Mesenchymal stem cell (in vitro differentiated cells and primary cell): ENCODE data around the gene RNF31.
A peak's percentile ranks its signal among the peaks of the same experiment; 100 is the strongest.

Experiments used
- DNase-seq: peaks from one replicate; pipeline ENCODE4 v3.0.0-alpha.2; 2013
- H2AFZ ChIP-seq: one replicate; pipeline ENCODE4 v1.6.1; 2013; ENCODE audit warnings: low read depth, mild to moderate bottlenecking, control low read depth, inconsistent platforms, low read length, moderate library complexity
- H2AK5ac ChIP-seq: 2 replicates; pipeline ENCODE4 v1.6.1; 2013; ENCODE audit warnings: low read length, moderate library complexity, mild to moderate bottlenecking, inconsistent platforms; ENCODE audit not compliant: severe bottlenecking
- H2BK120ac ChIP-seq: one replicate; pipeline ENCODE4 v1.6.1; 2013; ENCODE audit warnings: low read depth, mild to moderate bottlenecking, inconsistent platforms, low read length, moderate library complexity
- H2BK12ac ChIP-seq, 2 experiments: one replicate each; pipeline ENCODE4 v1.6.1; 2013; ENCODE audit warnings: inconsistent platforms in 2 of 2, low read length in 2 of 2, mild to moderate bottlenecking in 2 of 2, moderate library complexity in 2 of 2, control low read depth in 1 of 2
- H2BK15ac ChIP-seq: one replicate; pipeline ENCODE4 v1.6.1; 2013; ENCODE audit warnings: mild to moderate bottlenecking, low read depth, inconsistent platforms; ENCODE audit not compliant: poor library complexity, severe bottlenecking
- H2BK5ac ChIP-seq: 2 replicates; pipeline ENCODE4 v1.6.1; 2013; ENCODE audit warnings: low read depth, mild to moderate bottlenecking, low read length, control low read depth, inconsistent platforms; ENCODE audit not compliant: poor library complexity, severe bottlenecking
- H3K14ac ChIP-seq, 2 experiments: one replicate each; pipeline ENCODE4 v1.6.1; 2013; ENCODE audit warnings: inconsistent platforms in 2 of 2, low read length in 2 of 2, control low read depth in 1 of 2, mild to moderate bottlenecking in 1 of 2, moderate library complexity in 1 of 2
- H3K18ac ChIP-seq, 2 experiments: one replicate each; pipeline ENCODE4 v1.6.1; 2013; ENCODE audit warnings: inconsistent platforms in 2 of 2, low read length in 2 of 2, control low read depth in 1 of 2, low read depth in 1 of 2, mild to moderate bottlenecking in 1 of 2
- H3K23ac ChIP-seq, 2 experiments: one replicate each; pipeline ENCODE4 v1.6.1; 2013; ENCODE audit warnings: inconsistent platforms in 2 of 2, low read length in 2 of 2, mild to moderate bottlenecking in 2 of 2, moderate library complexity in 2 of 2, control low read depth in 1 of 2
- H3K27ac ChIP-seq: 2 replicates; pipeline ENCODE4 v1.5.1; 2013; ENCODE audit warnings: mild to moderate bottlenecking, moderate library complexity, low read length, control low read depth, inconsistent platforms; ENCODE audit not compliant: poor library complexity, severe bottlenecking
- H3K27me3 ChIP-seq, 2 experiments: 2 replicates each; pipeline versions ENCODE4 v1.6.1 to v1.7.0; 2013; ENCODE audit warnings: low read length in 2 of 2, mild to moderate bottlenecking in 2 of 2, moderate library complexity in 2 of 2, control low read depth in 1 of 2, inconsistent platforms in 1 of 2; ENCODE audit not compliant: control insufficient read depth in 1 of 2, insufficient read depth in 1 of 2
- H3K36me3 ChIP-seq, 2 experiments: 2 replicates each; pipeline versions ENCODE4 v1.6.1 to v1.7.0; 2013; ENCODE audit warnings: low read length in 2 of 2, control low read depth in 1 of 2, inconsistent platforms in 1 of 2, low read depth in 1 of 2, mild to moderate bottlenecking in 1 of 2; ENCODE audit not compliant: insufficient read depth in 2 of 2, control insufficient read depth in 1 of 2
- H3K4ac ChIP-seq, 2 experiments: one replicate each; pipeline ENCODE4 v1.6.1; 2013; ENCODE audit warnings: inconsistent platforms in 2 of 2, low read length in 2 of 2, mild to moderate bottlenecking in 2 of 2, moderate library complexity in 2 of 2, control low read depth in 1 of 2, low read depth in 1 of 2
- H3K4me1 ChIP-seq: 2 replicates; pipeline ENCODE4 v1.6.1; 2013; ENCODE audit warnings: low read depth, low read length, control low read depth; ENCODE audit not compliant: control insufficient read depth, insufficient read depth
- H3K4me2 ChIP-seq: 2 replicates; pipeline ENCODE4 v1.6.1; 2013; ENCODE audit warnings: low read length, mild to moderate bottlenecking, inconsistent platforms; ENCODE audit not compliant: poor library complexity, severe bottlenecking
- H3K4me3 ChIP-seq, 2 experiments: 2 replicates each; pipeline versions ENCODE4 v1.5.1 to v1.7.0; 2013; ENCODE audit warnings: low read length in 2 of 2, mild to moderate bottlenecking in 2 of 2, control low read depth in 1 of 2, low read depth in 1 of 2; ENCODE audit not compliant: insufficient read depth in 1 of 2
- H3K79me1 ChIP-seq: replicated peaks from 2 replicates; pipeline ENCODE4 v1.6.1; 2013; ENCODE audit warnings: mild to moderate bottlenecking, control low read depth, low read length, inconsistent platforms; ENCODE audit not compliant: poor library complexity, severe bottlenecking
- H3K9ac ChIP-seq: 2 replicates; pipeline ENCODE4 v1.7.0; 2013; ENCODE audit warnings: mild to moderate bottlenecking, low read length, moderate library complexity
- H3K9me3 ChIP-seq: 2 replicates; pipeline ENCODE4 v1.7.0; 2013; ENCODE audit warnings: mild to moderate bottlenecking, low read length; ENCODE audit not compliant: control insufficient read depth
- H4K8ac ChIP-seq: one replicate; pipeline ENCODE4 v1.6.1; 2013; ENCODE audit warnings: inconsistent platforms, mild to moderate bottlenecking, low read length, moderate library complexity
- H4K91ac ChIP-seq: one replicate; pipeline ENCODE4 v1.6.1; 2013; ENCODE audit warnings: mild to moderate bottlenecking, low read length, inconsistent platforms
- WGBS: methylation state at CpG from one replicate; pipeline ENCODE4 v1.1.7; 2013; ENCODE audit warnings: mixed read lengths; 5-methylcytosine and 5-hydroxymethylcytosine counted together

The RNF31 gene

DNA sequence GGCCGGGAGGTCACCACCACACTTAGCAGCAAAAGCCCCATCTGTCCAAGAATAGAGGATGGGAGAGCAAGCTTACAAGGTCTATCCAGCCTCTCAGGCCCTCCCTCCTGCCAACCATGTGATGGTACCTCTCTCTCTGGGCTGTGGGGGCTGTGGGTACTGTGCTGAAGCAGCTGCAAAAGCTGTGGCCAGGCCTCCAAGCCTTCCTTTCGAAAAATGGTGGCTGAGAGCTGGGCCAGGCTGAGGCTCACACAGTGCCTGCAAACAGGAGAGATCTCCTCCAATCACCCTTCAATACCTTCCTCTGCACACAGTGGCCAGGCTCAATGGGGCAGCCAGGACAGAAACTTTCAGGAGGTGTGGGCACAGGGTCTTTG, 40.2 kb downstream of the RNF31 start:
- no peak overlapping the region for H2BK120ac ChIP-seq
- 100% methylated on average over 2 of the region's 2 CpGs for WGBS
- no peaks in the 10 kb centered on the region for H3K9me3 ChIP-seq

GRCh38 chr14:24188251-24189058, 41.2 kb downstream of the RNF31 start, which contains the start of gene IPO4:
Gene IPO4 (minus strand): TSS chr14:24188816. CDS start chr14:24188787, 29 bp downstream.
- Histone ChIP-seq H2BK120ac (no peak within 1 kb of the TSS), H3K36me3 (peaks cover 65 to 73% of the 10 kb centered on the region in 2 experiments), H3K27ac (peak within 1 kb of the TSS; percentile 75), H3K9ac (peak within 1 kb of the TSS; percentile 94), H3K9me3 (no peaks in the 10 kb centered on the region), H4K91ac (peak within 1 kb of the TSS; percentile 46), H3K4me2 (peak within 1 kb of the TSS; percentile 93), H2BK12ac (no peak within 1 kb of the TSS), H3K79me1 (peaks cover 41% of the 10 kb centered on the region), H3K23ac (no peak within 1 kb of the TSS), H4K8ac (peak within 1 kb of the TSS; percentile 15), H3K18ac (peak within 1 kb of the TSS; percentile 70 to 89), H2BK5ac (no peak within 1 kb of the TSS), H3K4ac (peak within 1 kb of the TSS; percentile 37 to 89), H2AFZ (peak within 1 kb of the TSS; percentile 60), H2AK5ac (no peak within 1 kb of the TSS), H3K4me3 (peak within 1 kb of the TSS; percentile 80 to 92), H2BK15ac (peak within 1 kb of the TSS; percentile 19), H3K14ac (peak within 1 kb of the TSS in 1 of 2 experiments; percentile 79), H3K27me3 (no peaks in the 10 kb centered on the region), H3K4me1 (peaks cover 7% of the 10 kb centered on the region)
- DNase-seq: peak; percentile 98
- under 1% methylated on average over 44 of the region's 65 CpGs for WGBS

More for the DNA sequence above, 40.2 kb downstream of the RNF31 start:
- H3K4me2 ChIP-seq: peak overlapping the region; percentile 1
- H3K27me3 ChIP-seq: no peaks in the 10 kb centered on the region
- no peak overlapping the region for H3K27ac ChIP-seq
- H3K9ac ChIP-seq: peak overlapping the region; percentile 94
- H3K23ac ChIP-seq: no peak overlapping the region
- no peak overlapping the region for H4K8ac ChIP-seq
- no peak for DNase-seq
- peaks cover 38% of the 10 kb centered on the region for H3K79me1 ChIP-seq
- peak overlapping the region in 1 of 2 experiments; percentile 92 for H3K4me3 ChIP-seq
- H3K4me1 ChIP-seq: peaks cover 7% of the 10 kb centered on the region
- H2AK5ac ChIP-seq: no peak overlapping the region
- no peak overlapping the region for H3K4ac ChIP-seq
- no peak overlapping the region for H3K18ac ChIP-seq
- H2BK5ac ChIP-seq: no peak overlapping the region
- no peak overlapping the region for H2AFZ ChIP-seq
- no peak overlapping the region for H3K14ac ChIP-seq
- H2BK12ac ChIP-seq: no peak overlapping the region
- peaks cover 67 to 75% of the 10 kb centered on the region in 2 experiments for H3K36me3 ChIP-seq
- no peak overlapping the region for H4K91ac ChIP-seq
- H2BK15ac ChIP-seq: no peak overlapping the region

DNA sequence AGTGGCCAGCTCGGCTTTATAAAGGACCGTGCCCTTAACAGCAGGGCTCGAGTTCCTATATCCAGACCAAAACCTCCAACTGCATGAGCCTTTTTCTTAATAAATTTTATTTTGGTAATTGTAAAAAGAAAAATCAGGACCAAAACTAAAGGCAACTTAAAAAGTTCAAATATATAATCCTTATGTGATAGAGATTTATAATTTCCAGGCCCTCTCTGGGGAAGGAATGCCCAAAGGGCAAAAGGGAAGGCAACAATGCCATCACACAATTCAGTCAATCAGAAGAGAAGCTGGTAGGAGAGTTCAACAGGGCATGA, 41.7 kb downstream of the RNF31 start:
- peaks cover 59 to 70% of the 10 kb centered on the region in 2 experiments for H3K36me3 ChIP-seq
- H3K4me2 ChIP-seq: peak overlapping the region; percentile 31
- no peak overlapping the region for H2BK120ac ChIP-seq
- peaks cover 42% of the 10 kb centered on the region for H3K79me1 ChIP-seq
- peak overlapping the region in 1 of 2 experiments; percentile 92 for H3K4me3 ChIP-seq
- no peak overlapping the region for H2AFZ ChIP-seq
- H3K9ac ChIP-seq: peak overlapping the region; percentile 94
- H3K14ac ChIP-seq: no peak overlapping the region
- peaks cover 7% of the 10 kb centered on the region for H3K4me1 ChIP-seq
- H3K18ac ChIP-seq: no peak overlapping the region
- peak overlapping the region in 1 of 2 experiments; percentile 41 for H3K4ac ChIP-seq
- H2BK5ac ChIP-seq: no peak overlapping the region
- H2AK5ac ChIP-seq: no peak overlapping the region
- no peaks in the 10 kb centered on the region for H3K27me3 ChIP-seq
- no peaks in the 10 kb centered on the region for H3K9me3 ChIP-seq
- no peak for DNase-seq
- no peak overlapping the region for H4K8ac ChIP-seq
- no peak overlapping the region for H3K23ac ChIP-seq
- no peak overlapping the region for H2BK12ac ChIP-seq
- H2BK15ac ChIP-seq: no peak overlapping the region
- no CpG with 5 or more reads among the region's 3 CpGs for WGBS
- no peak overlapping the region for H4K91ac ChIP-seq
- H3K27ac ChIP-seq: peak overlapping the region; percentile 38

DNA sequence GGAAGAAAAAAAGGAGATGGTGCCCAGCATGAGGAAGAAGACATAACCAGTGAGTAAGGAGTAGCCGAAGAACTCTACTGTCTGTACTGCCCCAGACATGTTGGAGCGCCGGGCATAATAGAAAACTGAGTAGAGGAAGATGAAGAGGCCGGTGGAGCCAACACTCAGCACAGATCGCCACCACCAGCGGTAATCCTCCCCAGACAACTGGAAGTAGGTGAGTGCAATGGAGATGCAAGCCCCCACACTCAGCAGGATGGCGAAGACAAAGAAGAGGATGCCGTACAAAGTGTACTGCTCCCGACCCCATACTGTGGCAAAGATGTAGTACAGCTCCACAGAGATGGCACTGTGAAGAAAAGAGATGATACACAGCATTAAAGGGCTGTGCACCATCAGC, 42.2 kb downstream of the RNF31 start:
- Histone ChIP-seq H3K4me2 (no peak overlapping the region), H2AK5ac (no peak overlapping the region), H3K9me3 (no peaks in the 10 kb centered on the region), H3K14ac (no peak overlapping the region), H2BK5ac (no peak overlapping the region), H3K79me1 (peaks cover 40% of the 10 kb centered on the region), H4K8ac (no peak overlapping the region), H3K18ac (no peak overlapping the region), H2BK120ac (no peak overlapping the region), H2BK12ac (no peak overlapping the region), H3K27me3 (no peaks in the 10 kb centered on the region), H4K91ac (no peak overlapping the region), H3K4me1 (peaks cover 8% of the 10 kb centered on the region), H3K23ac (no peak overlapping the region), H3K4me3 (no peak overlapping the region), H3K4ac (no peak overlapping the region), H3K27ac (no peak overlapping the region), H3K36me3 (peaks cover 55 to 68% of the 10 kb centered on the region in 2 experiments), H2BK15ac (no peak overlapping the region), H3K9ac (peak overlapping the region; percentile 94), H2AFZ (no peak overlapping the region)
- WGBS: 95% methylated on average over 9 of the region's 9 CpGs
- no peak for DNase-seq
